ENCODE results near the gene GPR3. TPM values are rescaled to one million over a fixed set of nuclear protein-coding genes. Genes with fewer than 3 reads are reported as not detected.
"Not testable (repeated sequence)": the region's sequence is repeated elsewhere in the genome, so short reads cannot be mapped to it uniquely, and the experiment has no call there.

GPR3 gene
- total RNA-seq, 1 donor from 2014 or later: 1.9 TPM

DNA sequence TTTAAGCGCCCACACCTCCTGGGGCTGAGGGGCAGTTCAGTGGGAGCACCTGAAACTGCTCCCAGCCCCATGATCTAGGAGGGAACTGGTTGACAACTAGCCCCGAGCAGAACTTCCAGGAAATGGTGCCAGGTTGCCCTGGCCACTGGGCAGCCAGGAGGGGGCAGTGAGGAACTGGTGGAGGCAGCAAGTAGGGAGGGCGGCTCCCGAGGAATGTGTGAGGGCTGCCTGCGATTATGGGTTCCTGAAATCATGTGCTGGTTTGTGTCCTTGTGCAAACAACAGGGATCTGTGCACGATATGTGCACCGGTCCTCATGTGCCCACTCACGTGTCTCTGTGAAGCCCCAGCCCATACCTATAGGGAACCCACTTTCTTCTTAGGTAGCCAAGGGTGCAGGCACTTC, 9.9 kb downstream of the GPR3 start:
- Mint-ChIP-seq H3K9me3 (no peaks in the 10 kb centered on the region), H3K27me3 (no peaks in the 10 kb centered on the region), H3K4me3 (no peak overlapping the region), H3K36me3 (peaks cover 3% of the 10 kb centered on the region), H3K4me1 (ENCODE audit: unreplicated experiment) (peaks cover 57% of the 10 kb centered on the region), H3K27ac (no peak overlapping the region)
- DNase-seq (ENCODE audit: extremely low spot score, unreplicated experiment): no peak
- TF ChIP-seq, protein P1, sequence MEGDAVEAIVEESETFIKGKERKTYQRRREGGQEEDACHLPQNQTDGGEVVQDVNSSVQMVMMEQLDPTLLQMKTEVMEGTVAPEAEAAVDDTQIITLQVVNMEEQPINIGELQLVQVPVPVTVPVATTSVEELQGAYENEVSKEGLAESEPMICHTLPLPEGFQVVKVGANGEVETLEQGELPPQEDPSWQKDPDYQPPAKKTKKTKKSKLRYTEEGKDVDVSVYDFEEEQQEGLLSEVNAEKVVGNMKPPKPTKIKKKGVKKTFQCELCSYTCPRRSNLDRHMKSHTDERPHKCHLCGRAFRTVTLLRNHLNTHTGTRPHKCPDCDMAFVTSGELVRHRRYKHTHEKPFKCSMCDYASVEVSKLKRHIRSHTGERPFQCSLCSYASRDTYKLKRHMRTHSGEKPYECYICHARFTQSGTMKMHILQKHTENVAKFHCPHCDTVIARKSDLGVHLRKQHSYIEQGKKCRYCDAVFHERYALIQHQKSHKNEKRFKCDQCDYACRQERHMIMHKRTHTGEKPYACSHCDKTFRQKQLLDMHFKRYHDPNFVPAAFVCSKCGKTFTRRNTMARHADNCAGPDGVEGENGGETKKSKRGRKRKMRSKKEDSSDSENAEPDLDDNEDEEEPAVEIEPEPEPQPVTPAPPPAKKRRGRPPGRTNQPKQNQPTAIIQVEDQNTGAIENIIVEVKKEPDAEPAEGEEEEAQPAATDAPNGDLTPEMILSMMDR (conservative IDR thresholded peaks at IDR 0.05): peak; percentile 37

DNA sequence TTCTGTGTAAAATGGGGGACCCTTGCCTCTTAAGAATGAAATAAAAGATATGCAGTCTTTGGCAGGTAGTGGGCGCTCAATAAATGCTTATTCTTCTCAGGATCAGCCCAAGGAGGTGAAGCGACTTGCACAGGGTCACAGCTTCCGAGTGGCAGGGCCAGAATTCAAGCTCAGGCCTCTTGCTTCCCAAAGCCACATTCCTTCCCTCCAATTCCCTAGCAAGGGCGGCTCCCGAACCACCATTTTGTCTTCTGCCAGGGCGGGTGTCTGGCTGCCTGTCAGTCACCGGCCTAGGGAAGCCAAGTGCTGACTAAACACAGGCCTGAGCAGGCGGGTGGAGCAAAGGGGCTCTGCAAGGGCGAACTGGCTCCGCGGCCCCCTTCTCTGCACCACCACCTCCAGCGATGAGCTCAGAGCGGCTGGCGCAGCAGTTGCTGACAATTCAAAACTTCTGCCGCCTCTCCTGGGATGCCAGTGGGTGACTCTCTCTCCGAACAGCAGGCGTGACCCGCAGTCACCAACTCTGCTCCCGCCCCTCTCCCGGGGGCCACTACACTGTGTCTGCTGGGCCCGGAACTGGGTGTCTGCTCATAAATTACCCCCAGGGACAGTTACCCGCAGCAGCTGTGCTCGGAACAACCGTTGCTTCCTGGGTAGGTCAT, 10.8 kb downstream of the GPR3 start:
- peaks cover 7% of the 10 kb centered on the region for H3K36me3 Mint-ChIP-seq
- H3K4me3 Mint-ChIP-seq: peak overlapping the region; percentile 34
- DNase-seq (ENCODE audit: extremely low spot score, unreplicated experiment): no peak
- H3K4me1 Mint-ChIP-seq (ENCODE audit: unreplicated experiment): peaks cover 54% of the 10 kb centered on the region
- TF ChIP-seq, protein P1 (conservative IDR thresholded peaks at IDR 0.05): peak; percentile 48
- H3K27me3 Mint-ChIP-seq: no peaks in the 10 kb centered on the region
- H3K27ac Mint-ChIP-seq: peak overlapping the region; percentile 77
- no peaks in the 10 kb centered on the region for H3K9me3 Mint-ChIP-seq

DNA sequence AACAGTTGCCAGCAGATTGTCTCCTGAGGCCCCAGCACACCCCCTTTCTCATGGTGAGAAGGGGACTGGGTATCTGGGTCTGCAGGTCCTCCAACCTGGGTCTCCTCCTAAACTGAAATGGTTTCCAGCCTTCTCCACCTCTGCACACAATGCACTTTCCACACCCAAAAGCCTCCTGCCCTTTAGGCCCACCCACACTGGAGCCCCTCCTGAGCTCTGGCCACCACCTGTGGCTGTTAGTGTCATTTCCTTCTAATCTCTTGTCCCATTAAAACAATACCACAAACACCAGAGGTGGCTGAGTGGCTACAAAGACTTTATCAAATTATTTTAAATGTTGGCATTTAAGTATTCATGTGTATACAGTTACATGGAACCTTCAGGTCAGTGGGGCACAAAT, 11.5 kb downstream of the GPR3 start:
- H3K27ac Mint-ChIP-seq: peak overlapping the region; percentile 30
- H3K9me3 Mint-ChIP-seq: no peaks in the 10 kb centered on the region
- peaks cover 11% of the 10 kb centered on the region for H3K36me3 Mint-ChIP-seq
- TF ChIP-seq, protein P1 (conservative IDR thresholded peaks at IDR 0.05): no peak
- no peaks in the 10 kb centered on the region for H3K27me3 Mint-ChIP-seq
- H3K4me1 Mint-ChIP-seq (ENCODE audit: unreplicated experiment): peaks cover 50% of the 10 kb centered on the region
- no peak overlapping the region for H3K4me3 Mint-ChIP-seq
- DNase-seq (ENCODE audit: extremely low spot score, unreplicated experiment): no peak

DNA sequence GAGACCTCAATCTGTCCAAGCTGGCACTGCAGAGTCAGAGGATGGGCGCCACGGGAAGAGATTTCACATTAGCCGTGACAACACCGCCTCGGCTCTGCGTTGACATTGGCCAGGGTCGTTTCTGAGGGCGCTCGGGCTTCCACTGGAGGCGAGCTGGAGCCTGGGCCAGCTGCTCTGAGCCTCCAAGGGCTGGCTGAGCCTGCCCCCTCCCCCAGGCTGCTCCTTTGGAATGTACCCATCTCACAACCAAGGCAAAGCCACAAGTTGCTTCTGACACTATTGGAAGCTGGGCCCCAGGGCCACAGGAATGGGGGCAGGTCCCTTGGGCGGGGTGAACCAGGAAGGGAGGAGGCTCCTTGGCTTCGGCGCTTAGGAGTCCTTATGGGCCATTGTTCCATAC, 12.7 kb downstream of the GPR3 start:
- Mint-ChIP-seq H3K4me3 (no peak overlapping the region), H3K27ac (no peak overlapping the region), H3K9me3 (no peaks in the 10 kb centered on the region), H3K4me1 (ENCODE audit: unreplicated experiment) (peaks cover 44% of the 10 kb centered on the region), H3K36me3 (peaks cover 11% of the 10 kb centered on the region), H3K27me3 (no peaks in the 10 kb centered on the region)
- no peak for DNase-seq (ENCODE audit: extremely low spot score, unreplicated experiment)
- TF ChIP-seq, protein P1 (conservative IDR thresholded peaks at IDR 0.05): no peak

DNA sequence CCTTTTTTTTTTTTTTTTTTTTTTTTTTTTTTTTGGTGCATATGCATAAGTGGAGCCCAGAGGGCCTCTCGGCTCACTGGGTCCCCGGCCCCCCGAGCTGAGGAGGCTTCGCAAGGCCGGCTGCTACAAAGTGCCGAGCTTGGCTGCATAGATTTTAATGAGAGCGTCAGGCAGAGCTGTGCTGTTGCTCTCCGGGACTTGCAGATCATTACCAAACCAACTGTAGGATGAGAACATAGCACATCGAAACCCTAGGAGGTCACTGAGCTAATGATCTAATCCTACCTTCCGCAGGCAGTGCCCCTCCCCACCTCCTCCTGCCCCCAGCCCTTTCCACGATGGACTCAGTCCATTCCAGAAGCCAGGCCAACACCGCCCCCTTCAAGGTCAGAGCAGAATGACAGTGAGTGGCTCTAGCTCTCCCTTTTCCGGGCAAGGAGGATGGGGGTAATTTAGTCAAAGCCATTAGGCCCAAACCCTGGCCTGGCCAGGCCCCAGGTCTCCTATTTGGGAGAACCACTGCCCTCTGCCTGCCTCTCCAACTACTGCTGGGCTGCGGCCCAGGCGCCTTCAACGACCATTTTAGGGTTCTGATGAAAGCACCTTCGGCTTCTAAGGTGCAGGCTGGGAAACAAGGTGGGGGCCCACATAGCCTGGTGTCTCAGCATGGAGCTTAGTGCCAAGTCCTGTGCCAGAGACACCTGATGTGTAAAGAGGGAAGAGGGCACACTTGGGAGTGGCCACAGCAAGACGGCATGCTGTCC, 13.4 kb downstream of the GPR3 start:
- Mint-ChIP-seq H3K4me1 (ENCODE audit: unreplicated experiment) (peaks cover 38% of the 10 kb centered on the region), H3K36me3 (peaks cover 12% of the 10 kb centered on the region), H3K27ac (peak overlapping the region; percentile 50)
- H3K27me3 Mint-ChIP-seq; H3K9me3 Mint-ChIP-seq; H3K4me3 Mint-ChIP-seq; DNase-seq (ENCODE audit: extremely low spot score, unreplicated experiment): not testable (repeated sequence)
- TF ChIP-seq, protein P1 (conservative IDR thresholded peaks at IDR 0.05): peak; percentile 14
